ENCODE data around the gene ZNF71. TPM values are rescaled to one million over a fixed set of nuclear protein-coding genes. Genes with fewer than 3 reads are reported as not detected.
A peak's percentile ranks its signal among the peaks of the same experiment; 100 is the strongest.

Gene ZNF71
- total RNA-seq, 1 donor from 2014 or later = 19.5 TPM

GRCh38 chr19:56567274-56568120 lies 27.6 kb upstream of the ZNF71 start, which contains the start of gene ZNF470:
ZNF470 (plus strand) TSS chr19:56567468; CDS start chr19:56570312, 2,844 bp downstream.
- peaks cover 8% of the 10 kb centered on the region for H3K4me1 Mint-ChIP-seq
- DNase-seq (ENCODE audit: low spot score in 2 of 2, unreplicated experiment in 2 of 2) = peak; percentile 73 to 89
- H3K4me3 Mint-ChIP-seq = peak within 1 kb of the TSS; percentile 91
- TF ChIP-seq CTCF (IDR thresholded peaks at IDR 0.05; ENCODE audit: unreplicated experiment) = no peak
- peaks cover 53% of the 10 kb centered on the region for H3K36me3 Mint-ChIP-seq
- H3K9me3 Mint-ChIP-seq = peaks cover 69% of the 10 kb centered on the region
- peak within 1 kb of the TSS; percentile 90 for H3K27ac Mint-ChIP-seq
- no peaks in the 10 kb centered on the region for H3K27me3 Mint-ChIP-seq (ENCODE audit: low read depth)

GRCh38 chr19:56572589-56572988 lies 22.5 kb upstream of the ZNF71 start:
- TF ChIP-seq CTCF (IDR thresholded peaks at IDR 0.05; ENCODE audit: unreplicated experiment) = no peak
- H3K4me1 Mint-ChIP-seq = peaks cover 4% of the 10 kb centered on the region
- peaks cover 85% of the 10 kb centered on the region for H3K36me3 Mint-ChIP-seq
- no peaks in the 10 kb centered on the region for H3K27me3 Mint-ChIP-seq (ENCODE audit: low read depth)
- H3K9me3 Mint-ChIP-seq = peaks cover 75% of the 10 kb centered on the region
- no peak overlapping the region for H3K27ac Mint-ChIP-seq
- DNase-seq (ENCODE audit: low spot score in 2 of 2, unreplicated experiment in 2 of 2) = no peak
- no peak overlapping the region for H3K4me3 Mint-ChIP-seq

GRCh38 chr19:56573914-56574313 lies 21.2 kb upstream of the ZNF71 start:
- Mint-ChIP-seq H3K4me3 (no peak overlapping the region), H3K36me3 (peaks cover 86% of the 10 kb centered on the region), H3K27me3 (ENCODE audit: low read depth) (no peaks in the 10 kb centered on the region), H3K4me1 (no peaks in the 10 kb centered on the region), H3K9me3 (peaks cover 81% of the 10 kb centered on the region), H3K27ac (no peak overlapping the region)
- DNase-seq (ENCODE audit: low spot score in 2 of 2, unreplicated experiment in 2 of 2) = no peak
- TF ChIP-seq CTCF (IDR thresholded peaks at IDR 0.05; ENCODE audit: unreplicated experiment) = no peak

GRCh38 chr19:56577719-56578602 lies 17.1 kb upstream of the ZNF71 start:
- no peak overlapping the region for H3K4me3 Mint-ChIP-seq
- TF ChIP-seq CTCF (IDR thresholded peaks at IDR 0.05; ENCODE audit: unreplicated experiment) = no peak
- H3K36me3 Mint-ChIP-seq = peaks cover 65% of the 10 kb centered on the region
- H3K27me3 Mint-ChIP-seq (ENCODE audit: low read depth) = no peaks in the 10 kb centered on the region
- DNase-seq (ENCODE audit: low spot score in 2 of 2, unreplicated experiment in 2 of 2) = no peak
- H3K9me3 Mint-ChIP-seq = peaks cover 76% of the 10 kb centered on the region
- H3K4me1 Mint-ChIP-seq = no peaks in the 10 kb centered on the region
- H3K27ac Mint-ChIP-seq = no peak overlapping the region

- no peak overlapping the region for H3K27ac Mint-ChIP-seq
- H3K4me1 Mint-ChIP-seq = peaks cover 11% of the 10 kb centered on the region
- DNase-seq (ENCODE audit: low spot score in 2 of 2, unreplicated experiment in 2 of 2) = no peak
- H3K4me3 Mint-ChIP-seq = peak overlapping the region; percentile 83
- TF ChIP-seq CTCF (IDR thresholded peaks at IDR 0.05; ENCODE audit: unreplicated experiment) = no peak
- no peaks in the 10 kb centered on the region for H3K27me3 Mint-ChIP-seq (ENCODE audit: low read depth)
- H3K9me3 Mint-ChIP-seq = peaks cover 49% of the 10 kb centered on the region
- peaks cover 29% of the 10 kb centered on the region for H3K36me3 Mint-ChIP-seq
Observed at GRCh38 chr19:56594446-56594782, 688 bp upstream of the ZNF71 start.

All from mesothelial cell of epicardium (in vitro differentiated cells).